Rectal smooth muscle tissue (tissue), 1 donor: ENCODE results near the gene LPCAT3.
A peak's percentile ranks its signal among the peaks of the same experiment; 100 is the strongest.

Experiments
- H3K27ac ChIP-seq: one replicate; pipeline ENCODE4 v1.7.0; 2013; ENCODE audit warnings: low read depth, low read length, inconsistent platforms
- H3K27me3 ChIP-seq: one replicate; pipeline ENCODE4 v1.7.0; 2013; ENCODE audit warnings: low read length; ENCODE audit not compliant: control insufficient read depth, insufficient read depth
- H3K36me3 ChIP-seq: one replicate; pipeline ENCODE4 v1.7.0; 2013; ENCODE audit warnings: low read length; ENCODE audit not compliant: control insufficient read depth, insufficient read depth
- H3K4me1 ChIP-seq: one replicate; pipeline ENCODE4 v1.7.0; 2013; ENCODE audit warnings: low read length; ENCODE audit not compliant: control insufficient read depth, insufficient read depth
- H3K4me3 ChIP-seq: one replicate; pipeline ENCODE4 v1.7.0; 2013; ENCODE audit warnings: low read length
- H3K9ac ChIP-seq: one replicate; pipeline ENCODE4 v1.7.0; 2013; ENCODE audit warnings: low read length

LPCAT3 gene

GRCh38 chr12:6958609-6959057 lies 59.6 kb downstream of the LPCAT3 start:
- Histone ChIP-seq H3K4me1 (peaks cover 12% of the 10 kb centered on the region), H3K36me3 (peaks cover 2% of the 10 kb centered on the region), H3K4me3 (no peak overlapping the region), H3K27me3 (no peaks in the 10 kb centered on the region), H3K27ac (no peak overlapping the region), H3K9ac (no peak overlapping the region)

- H3K4me3 ChIP-seq: no peak overlapping the region
These were observed 60.3 kb downstream of the LPCAT3 start for GRCh38 chr12:6957741-6958608.

GRCh38 chr12:6957151-6957701 lies 61.0 kb downstream of the LPCAT3 start:
- peaks cover 11% of the 10 kb centered on the region for H3K4me1 ChIP-seq
- H3K9ac ChIP-seq: no peak overlapping the region
- peaks cover 2% of the 10 kb centered on the region for H3K36me3 ChIP-seq
- H3K27me3 ChIP-seq: no peaks in the 10 kb centered on the region
- H3K27ac ChIP-seq: no peak overlapping the region
- H3K4me3 ChIP-seq: no peak overlapping the region

More at GRCh38 chr12:6957741-6958608, 60.3 kb downstream of the LPCAT3 start:
- Histone ChIP-seq H3K27me3 (no peaks in the 10 kb centered on the region), H3K27ac (no peak overlapping the region), H3K9ac (no peak overlapping the region), H3K4me1 (peaks cover 12% of the 10 kb centered on the region), H3K36me3 (peaks cover 2% of the 10 kb centered on the region)

GRCh38 chr12:6956021-6956727 lies 62.1 kb downstream of the LPCAT3 start:
- H3K27ac ChIP-seq: no peak overlapping the region
- peaks cover under 1% of the 10 kb centered on the region for H3K4me1 ChIP-seq
- no peaks in the 10 kb centered on the region for H3K27me3 ChIP-seq
- no peak overlapping the region for H3K4me3 ChIP-seq
- H3K36me3 ChIP-seq: peaks cover 2% of the 10 kb centered on the region
- no peak overlapping the region for H3K9ac ChIP-seq

- Histone ChIP-seq H3K27me3 (no peaks in the 10 kb centered on the region), H3K9ac (no peak overlapping the region), H3K27ac (no peak overlapping the region), H3K36me3 (peaks cover 2% of the 10 kb centered on the region), H3K4me1 (no peaks in the 10 kb centered on the region), H3K4me3 (no peak overlapping the region)
These were observed 62.9 kb downstream of the LPCAT3 start for GRCh38 chr12:6955108-6956020.

- H3K27ac ChIP-seq: no peak overlapping the region
- H3K4me3 ChIP-seq: peak overlapping the region; percentile 57
These were observed 63.8 kb downstream of the LPCAT3 start for GRCh38 chr12:6954316-6955107.

GRCh38 chr12:6953442-6954315 lies 64.6 kb downstream of the LPCAT3 start:
- Histone ChIP-seq H3K4me3 (peak overlapping the region; percentile 62), H3K27me3 (no peaks in the 10 kb centered on the region), H3K9ac (peak overlapping the region; percentile 38), H3K4me1 (no peaks in the 10 kb centered on the region), H3K27ac (no peak overlapping the region), H3K36me3 (peaks cover 2% of the 10 kb centered on the region)

More at GRCh38 chr12:6954316-6955107, 63.8 kb downstream of the LPCAT3 start:
- Histone ChIP-seq H3K27me3 (no peaks in the 10 kb centered on the region), H3K36me3 (peaks cover 2% of the 10 kb centered on the region), H3K9ac (no peak overlapping the region), H3K4me1 (no peaks in the 10 kb centered on the region)

- H3K4me1 ChIP-seq: no peaks in the 10 kb centered on the region
These were observed 65.3 kb downstream of the LPCAT3 start for GRCh38 chr12:6952863-6953441.

GRCh38 chr12:6952121-6952862 lies 66.0 kb downstream of the LPCAT3 start:
- Histone ChIP-seq H3K4me3 (peak overlapping the region; percentile 62), H3K27me3 (no peaks in the 10 kb centered on the region), H3K27ac (no peak overlapping the region), H3K4me1 (no peaks in the 10 kb centered on the region), H3K9ac (peak overlapping the region; percentile 39), H3K36me3 (peaks cover 2% of the 10 kb centered on the region)

More at GRCh38 chr12:6952863-6953441, 65.3 kb downstream of the LPCAT3 start:
- H3K4me3 ChIP-seq: peak overlapping the region; percentile 62
- H3K27ac ChIP-seq: no peak overlapping the region
- peak overlapping the region; percentile 38 for H3K9ac ChIP-seq
- peaks cover 2% of the 10 kb centered on the region for H3K36me3 ChIP-seq
- H3K27me3 ChIP-seq: no peaks in the 10 kb centered on the region
